AG09319 (cell line): Measurements from ENCODE around the gene POU2F3.
A peak's percentile ranks its signal among the peaks of the same experiment; 100 is the strongest.

ENCODE experiments used
- DNase-seq: peaks from one replicate; pipeline ENCODE4 v3.0.0-alpha.2; 2010; ENCODE audit warnings: low read depth; ENCODE audit errors: extremely low read depth
- CTCF ChIP-seq: IDR thresholded peaks from 2 replicates; pipeline ENCODE4 v1.5.1; 2011; ENCODE audit warnings: low read depth, mild to moderate bottlenecking, inconsistent platforms, low read length, moderate library complexity

POU2F3 gene

GRCh38 chr11:120333801-120334200 lies 93.9 kb downstream of the POU2F3 start:
- TF ChIP-seq CTCF, result no peak
- DNase-seq, result no peak

GRCh38 chr11:120334332-120334731 lies 94.4 kb downstream of the POU2F3 start:
- no peak for TF ChIP-seq CTCF
- DNase-seq, result no peak

- peak; percentile 62 for TF ChIP-seq CTCF
- peak; percentile 85 for DNase-seq
These were observed 95.0 kb downstream of the POU2F3 start for GRCh38 chr11:120334894-120335462.

DNA sequence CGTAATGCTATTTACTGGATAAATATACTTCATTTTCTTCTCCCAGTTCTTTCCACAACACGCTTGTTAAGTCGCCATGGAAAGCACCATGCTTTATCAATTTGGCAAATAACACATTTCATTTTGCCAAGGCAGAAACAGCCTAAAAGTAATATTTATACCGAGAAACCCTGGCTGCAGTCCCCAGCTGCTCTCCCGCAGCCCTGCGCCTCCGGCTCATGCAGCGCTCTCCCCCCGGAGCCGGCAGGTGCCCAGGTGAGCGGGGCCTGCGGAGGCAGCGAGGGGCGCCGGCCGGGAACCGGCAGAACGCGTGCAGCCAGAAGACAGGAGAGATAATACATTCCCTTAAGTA lies 95.6 kb downstream of the POU2F3 start:
- no peak for TF ChIP-seq CTCF

GRCh38 chr11:120335908-120336640 lies 96.1 kb downstream of the POU2F3 start, which contains the start of gene ARHGEF12:
TSS of gene ARHGEF12 (plus strand) at chr11:120336413. CDS start at chr11:120337244, 831 bp downstream.
- DNase-seq, result peak; percentile 98
- peak; percentile 50 for TF ChIP-seq CTCF

More for the DNA sequence above, 95.6 kb downstream of the POU2F3 start:
- DNase-seq, result no peak

GRCh38 chr11:120336641-120337354 lies 96.9 kb downstream of the POU2F3 start:
- no peak for DNase-seq
- no peak for TF ChIP-seq CTCF
